ENCODE measurements around the gene MYO1F.

DNA sequence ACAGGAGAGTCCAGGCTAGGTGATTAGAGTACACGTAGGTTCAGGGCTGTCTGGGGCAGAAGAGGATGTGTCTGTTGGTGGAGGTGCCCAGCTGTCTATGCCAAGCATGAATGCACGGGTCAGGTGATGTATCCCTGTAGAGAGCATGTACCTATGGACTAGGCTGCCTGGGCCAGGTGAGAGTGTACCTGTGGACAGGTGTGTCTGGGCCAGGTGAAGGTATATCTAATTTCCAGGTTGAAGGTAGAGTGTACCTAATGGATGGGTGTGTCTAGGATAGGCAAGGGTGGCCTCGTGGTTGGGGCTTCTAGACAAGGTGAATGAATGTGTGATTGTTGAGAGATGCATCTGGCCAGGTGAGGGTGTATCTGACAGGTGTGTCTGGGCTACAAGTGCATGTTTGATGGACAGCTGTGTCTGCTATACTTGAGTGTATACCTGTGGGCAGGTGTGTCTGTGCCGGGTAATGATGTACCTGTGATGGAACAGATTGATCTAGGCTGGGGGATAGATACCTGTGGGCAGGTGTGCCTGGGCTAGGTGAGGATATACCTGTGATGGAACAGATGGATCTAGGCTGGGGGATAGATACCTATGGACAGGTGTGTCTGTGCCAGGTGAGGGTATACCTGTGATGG is 47.8 kb downstream of the MYO1F start:
- TF ChIP-seq HDAC6 (IDR thresholded peaks at IDR 0.05; ENCODE audit: unreplicated experiment) (no peak), HCFC1 (IDR thresholded peaks at IDR 0.05; ENCODE audit: low read length) (no peak), FOXK2 (IDR thresholded peaks at IDR 0.05) (no peak), ZNF274 (IDR thresholded peaks at IDR 0.05; ENCODE audit: insufficient read depth, insufficient read length) (no peak), EZH2 (IDR thresholded peaks at IDR 0.05; ENCODE audit: borderline replicate concordance, control insufficient read depth, low read depth, low read length) (no peak), JUND (IDR thresholded peaks at IDR 0.05; ENCODE audit: low read depth, low read length) (no peak), CHD2 (IDR thresholded peaks at IDR 0.05; ENCODE audit: borderline replicate concordance, low read depth, low read length) (no peak), GABPA (IDR thresholded peaks at IDR 0.05; ENCODE audit: low read depth) (no peak), RB1 (IDR thresholded peaks at IDR 0.05; ENCODE audit: borderline replicate concordance) (no peak)
- TF ChIP-seq, protein P1, sequence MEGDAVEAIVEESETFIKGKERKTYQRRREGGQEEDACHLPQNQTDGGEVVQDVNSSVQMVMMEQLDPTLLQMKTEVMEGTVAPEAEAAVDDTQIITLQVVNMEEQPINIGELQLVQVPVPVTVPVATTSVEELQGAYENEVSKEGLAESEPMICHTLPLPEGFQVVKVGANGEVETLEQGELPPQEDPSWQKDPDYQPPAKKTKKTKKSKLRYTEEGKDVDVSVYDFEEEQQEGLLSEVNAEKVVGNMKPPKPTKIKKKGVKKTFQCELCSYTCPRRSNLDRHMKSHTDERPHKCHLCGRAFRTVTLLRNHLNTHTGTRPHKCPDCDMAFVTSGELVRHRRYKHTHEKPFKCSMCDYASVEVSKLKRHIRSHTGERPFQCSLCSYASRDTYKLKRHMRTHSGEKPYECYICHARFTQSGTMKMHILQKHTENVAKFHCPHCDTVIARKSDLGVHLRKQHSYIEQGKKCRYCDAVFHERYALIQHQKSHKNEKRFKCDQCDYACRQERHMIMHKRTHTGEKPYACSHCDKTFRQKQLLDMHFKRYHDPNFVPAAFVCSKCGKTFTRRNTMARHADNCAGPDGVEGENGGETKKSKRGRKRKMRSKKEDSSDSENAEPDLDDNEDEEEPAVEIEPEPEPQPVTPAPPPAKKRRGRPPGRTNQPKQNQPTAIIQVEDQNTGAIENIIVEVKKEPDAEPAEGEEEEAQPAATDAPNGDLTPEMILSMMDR (IDR thresholded peaks at IDR 0.05 in 2 of 3, conservative IDR thresholded peaks at IDR 0.05 in 1 of 3; ENCODE audit: control insufficient read depth in 2 of 3, extremely low read depth in 1 of 3, insufficient read depth in 1 of 3, low read depth in 3 of 3, low read length in 3 of 3) = no peak
- TF ChIP-seq, protein P2, sequence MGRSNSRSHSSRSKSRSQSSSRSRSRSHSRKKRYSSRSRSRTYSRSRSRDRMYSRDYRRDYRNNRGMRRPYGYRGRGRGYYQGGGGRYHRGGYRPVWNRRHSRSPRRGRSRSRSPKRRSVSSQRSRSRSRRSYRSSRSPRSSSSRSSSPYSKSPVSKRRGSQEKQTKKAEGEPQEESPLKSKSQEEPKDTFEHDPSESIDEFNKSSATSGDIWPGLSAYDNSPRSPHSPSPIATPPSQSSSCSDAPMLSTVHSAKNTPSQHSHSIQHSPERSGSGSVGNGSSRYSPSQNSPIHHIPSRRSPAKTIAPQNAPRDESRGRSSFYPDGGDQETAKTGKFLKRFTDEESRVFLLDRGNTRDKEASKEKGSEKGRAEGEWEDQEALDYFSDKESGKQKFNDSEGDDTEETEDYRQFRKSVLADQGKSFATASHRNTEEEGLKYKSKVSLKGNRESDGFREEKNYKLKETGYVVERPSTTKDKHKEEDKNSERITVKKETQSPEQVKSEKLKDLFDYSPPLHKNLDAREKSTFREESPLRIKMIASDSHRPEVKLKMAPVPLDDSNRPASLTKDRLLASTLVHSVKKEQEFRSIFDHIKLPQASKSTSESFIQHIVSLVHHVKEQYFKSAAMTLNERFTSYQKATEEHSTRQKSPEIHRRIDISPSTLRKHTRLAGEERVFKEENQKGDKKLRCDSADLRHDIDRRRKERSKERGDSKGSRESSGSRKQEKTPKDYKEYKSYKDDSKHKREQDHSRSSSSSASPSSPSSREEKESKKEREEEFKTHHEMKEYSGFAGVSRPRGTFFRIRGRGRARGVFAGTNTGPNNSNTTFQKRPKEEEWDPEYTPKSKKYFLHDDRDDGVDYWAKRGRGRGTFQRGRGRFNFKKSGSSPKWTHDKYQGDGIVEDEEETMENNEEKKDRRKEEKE (IDR thresholded peaks at IDR 0.05) = no peak
- TF ChIP-seq, protein P3, sequence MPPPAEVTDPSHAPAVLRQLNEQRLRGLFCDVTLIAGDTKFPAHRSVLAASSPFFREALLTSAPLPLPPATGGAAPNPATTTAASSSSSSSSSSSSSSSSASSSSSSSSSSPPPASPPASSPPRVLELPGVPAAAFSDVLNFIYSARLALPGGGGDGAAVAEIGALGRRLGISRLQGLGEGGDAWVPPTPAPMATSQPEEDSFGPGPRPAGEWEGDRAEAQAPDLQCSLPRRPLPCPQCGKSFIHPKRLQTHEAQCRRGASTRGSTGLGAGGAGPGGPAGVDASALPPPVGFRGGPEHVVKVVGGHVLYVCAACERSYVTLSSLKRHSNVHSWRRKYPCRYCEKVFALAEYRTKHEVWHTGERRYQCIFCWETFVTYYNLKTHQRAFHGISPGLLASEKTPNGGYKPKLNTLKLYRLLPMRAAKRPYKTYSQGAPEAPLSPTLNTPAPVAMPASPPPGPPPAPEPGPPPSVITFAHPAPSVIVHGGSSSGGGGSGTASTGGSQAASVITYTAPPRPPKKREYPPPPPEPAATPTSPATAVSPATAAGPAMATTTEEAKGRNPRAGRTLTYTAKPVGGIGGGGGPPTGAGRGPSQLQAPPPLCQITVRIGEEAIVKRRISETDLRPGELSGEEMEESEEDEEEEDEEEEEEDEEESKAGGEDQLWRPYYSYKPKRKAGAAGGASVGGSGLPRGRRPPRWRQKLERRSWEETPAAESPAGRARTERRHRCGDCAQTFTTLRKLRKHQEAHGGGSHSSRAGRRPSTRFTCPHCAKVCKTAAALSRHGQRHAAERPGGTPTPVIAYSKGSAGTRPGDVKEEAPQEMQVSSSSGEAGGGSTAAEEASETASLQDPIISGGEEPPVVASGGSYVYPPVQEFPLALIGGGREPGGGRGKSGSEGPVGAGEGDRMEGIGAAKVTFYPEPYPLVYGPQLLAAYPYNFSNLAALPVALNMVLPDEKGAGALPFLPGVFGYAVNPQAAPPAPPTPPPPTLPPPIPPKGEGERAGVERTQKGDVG (CRISPR knock-in tag; IDR thresholded peaks at IDR 0.05) = no peak
- TF ChIP-seq, protein P4, sequence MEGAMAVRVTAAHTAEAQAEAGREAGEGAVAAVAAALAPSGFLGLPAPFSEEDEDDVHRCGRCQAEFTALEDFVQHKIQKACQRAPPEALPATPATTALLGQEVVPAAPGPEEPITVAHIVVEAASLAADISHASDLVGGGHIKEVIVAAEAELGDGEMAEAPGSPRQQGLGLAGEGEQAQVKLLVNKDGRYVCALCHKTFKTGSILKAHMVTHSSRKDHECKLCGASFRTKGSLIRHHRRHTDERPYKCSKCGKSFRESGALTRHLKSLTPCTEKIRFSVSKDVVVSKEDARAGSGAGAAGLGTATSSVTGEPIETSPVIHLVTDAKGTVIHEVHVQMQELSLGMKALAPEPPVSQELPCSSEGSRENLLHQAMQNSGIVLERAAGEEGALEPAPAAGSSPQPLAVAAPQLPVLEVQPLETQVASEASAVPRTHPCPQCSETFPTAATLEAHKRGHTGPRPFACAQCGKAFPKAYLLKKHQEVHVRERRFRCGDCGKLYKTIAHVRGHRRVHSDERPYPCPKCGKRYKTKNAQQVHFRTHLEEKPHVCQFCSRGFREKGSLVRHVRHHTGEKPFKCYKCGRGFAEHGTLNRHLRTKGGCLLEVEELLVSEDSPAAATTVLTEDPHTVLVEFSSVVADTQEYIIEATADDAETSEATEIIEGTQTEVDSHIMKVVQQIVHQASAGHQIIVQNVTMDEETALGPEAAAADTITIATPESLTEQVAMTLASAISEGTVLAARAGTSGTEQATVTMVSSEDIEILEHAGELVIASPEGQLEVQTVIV (IDR thresholded peaks at IDR 0.05; ENCODE audit: borderline replicate concordance, partially characterized antibody) = no peak
